NB4 (cell line): ENCODE data around the gene ZC3H13.

Experiments
- CTCF ChIP-seq: IDR thresholded peaks from one replicate; pipeline ENCODE4 v1.5.1; 2012; ENCODE audit warnings: low read depth, low read length
- MAX ChIP-seq: IDR thresholded peaks from 2 replicates; pipeline ENCODE4 v1.6.1; 2011; ENCODE audit warnings: low read depth, low read length
- POLR2A ChIP-seq: IDR thresholded peaks from 2 replicates; pipeline ENCODE4 v1.6.1; 2011; ENCODE audit warnings: mild to moderate bottlenecking; ENCODE audit not compliant: insufficient read length; ENCODE audit errors: extremely low read depth

- no peak for TF ChIP-seq POLR2A
- no peak for TF ChIP-seq CTCF
- no peak for TF ChIP-seq MAX
Observed at GRCh38 chr13:46085737-46086136, 33.2 kb upstream of the ZC3H13 start.
